Measurements from ENCODE around the gene TRPV3. TPM values are rescaled to one million over a fixed set of nuclear protein-coding genes. Genes with fewer than 3 reads are reported as not detected.

The TRPV3 gene
- total RNA-seq, 1 donor from 2014 or later, result 2.1 TPM

- no peak for DNase-seq (ENCODE audit: low read depth, low spot score)
- Mint-ChIP-seq H3K27me3 (ENCODE audit: low read depth) (no peaks in the 10 kb centered on the region), H3K4me1 (no peaks in the 10 kb centered on the region), H3K4me3 (no peak overlapping the region), H3K36me3 (ENCODE audit: low read depth) (peaks cover 4% of the 10 kb centered on the region), H3K9me3 (no peaks in the 10 kb centered on the region), H3K27ac (ENCODE audit: unreplicated experiment) (no peak overlapping the region)
- TF ChIP-seq, protein P1, sequence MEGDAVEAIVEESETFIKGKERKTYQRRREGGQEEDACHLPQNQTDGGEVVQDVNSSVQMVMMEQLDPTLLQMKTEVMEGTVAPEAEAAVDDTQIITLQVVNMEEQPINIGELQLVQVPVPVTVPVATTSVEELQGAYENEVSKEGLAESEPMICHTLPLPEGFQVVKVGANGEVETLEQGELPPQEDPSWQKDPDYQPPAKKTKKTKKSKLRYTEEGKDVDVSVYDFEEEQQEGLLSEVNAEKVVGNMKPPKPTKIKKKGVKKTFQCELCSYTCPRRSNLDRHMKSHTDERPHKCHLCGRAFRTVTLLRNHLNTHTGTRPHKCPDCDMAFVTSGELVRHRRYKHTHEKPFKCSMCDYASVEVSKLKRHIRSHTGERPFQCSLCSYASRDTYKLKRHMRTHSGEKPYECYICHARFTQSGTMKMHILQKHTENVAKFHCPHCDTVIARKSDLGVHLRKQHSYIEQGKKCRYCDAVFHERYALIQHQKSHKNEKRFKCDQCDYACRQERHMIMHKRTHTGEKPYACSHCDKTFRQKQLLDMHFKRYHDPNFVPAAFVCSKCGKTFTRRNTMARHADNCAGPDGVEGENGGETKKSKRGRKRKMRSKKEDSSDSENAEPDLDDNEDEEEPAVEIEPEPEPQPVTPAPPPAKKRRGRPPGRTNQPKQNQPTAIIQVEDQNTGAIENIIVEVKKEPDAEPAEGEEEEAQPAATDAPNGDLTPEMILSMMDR (conservative IDR thresholded peaks at IDR 0.05), result no peak
Observed at GRCh38 chr17:3573246-3574100, 15.9 kb upstream of the TRPV3 start.

DNA sequence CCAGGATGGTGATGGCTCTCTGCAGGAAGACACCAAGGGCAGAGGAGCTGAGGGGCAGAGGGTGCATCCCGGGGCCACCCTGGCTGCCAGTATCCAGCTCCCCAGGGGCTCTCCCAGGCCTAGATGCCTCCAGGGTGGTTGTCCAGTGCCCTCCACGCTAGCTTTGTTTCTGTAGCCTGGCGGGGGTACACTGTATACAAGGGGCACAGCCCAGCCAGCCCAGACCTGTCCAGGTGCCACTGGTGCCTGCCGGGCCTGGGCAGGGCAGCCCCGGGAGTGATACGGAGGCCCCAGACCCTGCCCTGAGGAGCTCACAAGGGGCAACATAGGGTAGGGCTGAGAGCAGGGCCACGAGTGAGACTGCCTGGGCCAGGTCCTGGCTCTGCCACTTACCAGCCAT is 14.6 kb upstream of the TRPV3 start:
- Mint-ChIP-seq H3K4me1 (no peaks in the 10 kb centered on the region), H3K27ac (ENCODE audit: unreplicated experiment) (no peak overlapping the region), H3K27me3 (ENCODE audit: low read depth) (no peaks in the 10 kb centered on the region), H3K4me3 (no peak overlapping the region), H3K36me3 (ENCODE audit: low read depth) (peaks cover 6% of the 10 kb centered on the region), H3K9me3 (no peaks in the 10 kb centered on the region)
- DNase-seq (ENCODE audit: low read depth, low spot score), result no peak
- TF ChIP-seq, protein P1 (conservative IDR thresholded peaks at IDR 0.05), result no peak

DNA sequence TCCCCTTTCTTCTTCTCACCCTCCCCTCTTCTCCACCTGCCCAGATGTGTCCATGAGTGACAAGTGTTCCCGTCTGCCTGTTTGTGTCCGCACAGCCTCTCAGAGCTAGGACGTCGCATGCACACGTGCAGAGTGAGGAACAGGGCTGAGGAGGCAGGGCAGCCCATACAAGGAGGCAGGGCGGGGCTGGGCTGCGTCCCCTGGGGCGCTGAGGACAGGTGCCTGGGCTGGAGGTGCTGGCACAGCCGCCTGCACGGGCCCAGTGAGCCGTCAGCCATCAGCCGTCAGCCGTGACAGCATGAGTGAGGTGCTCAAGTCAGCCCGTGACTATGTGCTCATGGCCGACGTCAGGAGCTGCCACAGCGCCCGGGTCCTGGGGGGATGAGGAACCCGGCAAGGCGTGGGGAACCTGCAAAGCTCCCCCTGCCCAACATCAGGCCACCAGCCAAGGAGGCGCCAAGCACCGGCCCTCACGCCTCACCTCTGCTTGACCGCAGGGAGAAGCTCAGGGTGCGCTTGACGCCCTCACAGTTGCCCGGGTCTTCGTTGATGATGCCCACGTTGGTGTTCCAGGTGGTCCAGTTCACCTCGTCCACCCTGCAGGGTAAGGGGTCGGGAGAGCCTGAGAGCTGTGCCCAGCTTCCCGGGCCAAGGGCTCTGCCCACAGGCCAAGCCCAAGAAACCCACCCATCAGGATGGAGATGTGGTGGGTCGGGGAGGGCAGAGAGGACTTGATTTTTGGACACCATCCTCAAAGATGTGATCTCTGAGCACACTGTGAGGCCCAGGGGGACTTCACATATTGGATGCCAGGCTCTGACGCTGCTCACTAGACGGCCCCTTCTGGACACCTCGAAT is 13.7 kb upstream of the TRPV3 start:
- Mint-ChIP-seq H3K36me3 (ENCODE audit: low read depth) (peaks cover 6% of the 10 kb centered on the region), H3K4me3 (no peak overlapping the region), H3K27ac (ENCODE audit: unreplicated experiment) (no peak overlapping the region), H3K27me3 (ENCODE audit: low read depth) (no peaks in the 10 kb centered on the region), H3K9me3 (no peaks in the 10 kb centered on the region), H3K4me1 (no peaks in the 10 kb centered on the region)
- DNase-seq (ENCODE audit: low read depth, low spot score), result no peak
- TF ChIP-seq, protein P1 (conservative IDR thresholded peaks at IDR 0.05), result no peak

- Mint-ChIP-seq H3K4me1 (no peaks in the 10 kb centered on the region), H3K9me3 (no peaks in the 10 kb centered on the region), H3K4me3 (no peak overlapping the region), H3K27me3 (ENCODE audit: low read depth) (no peaks in the 10 kb centered on the region), H3K36me3 (ENCODE audit: low read depth) (peaks cover 12% of the 10 kb centered on the region), H3K27ac (ENCODE audit: unreplicated experiment) (no peak overlapping the region)
- no peak for DNase-seq (ENCODE audit: low read depth, low spot score)
- TF ChIP-seq, protein P1 (conservative IDR thresholded peaks at IDR 0.05), result no peak
Observed at GRCh38 chr17:3569534-3570137, 12.0 kb upstream of the TRPV3 start.

DNA sequence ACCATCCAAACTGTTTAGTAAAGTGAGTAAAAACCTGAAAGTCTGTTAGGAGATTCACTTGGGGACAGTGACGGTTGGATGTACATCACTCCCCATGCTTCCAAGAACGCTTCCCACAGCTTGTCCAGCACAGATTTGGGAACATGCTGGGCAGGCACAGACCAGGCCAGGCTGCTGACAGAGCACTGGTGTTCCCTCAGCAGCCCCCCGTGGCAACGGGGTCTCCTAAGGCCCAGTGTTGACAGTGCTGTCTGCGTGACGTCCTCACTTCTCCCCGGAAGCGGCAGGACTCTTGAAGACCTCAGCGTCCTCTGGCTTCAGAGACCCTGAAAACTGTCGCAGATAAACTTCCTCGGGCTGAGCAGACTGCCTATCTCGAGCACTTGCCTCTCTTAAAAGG is 8.9 kb upstream of the TRPV3 start:
- Mint-ChIP-seq H3K27ac (ENCODE audit: unreplicated experiment) (no peak overlapping the region), H3K4me1 (peaks cover 4% of the 10 kb centered on the region), H3K4me3 (no peak overlapping the region), H3K9me3 (no peaks in the 10 kb centered on the region), H3K27me3 (ENCODE audit: low read depth) (no peaks in the 10 kb centered on the region), H3K36me3 (ENCODE audit: low read depth) (peaks cover 15% of the 10 kb centered on the region)
- TF ChIP-seq, protein P1 (conservative IDR thresholded peaks at IDR 0.05), result no peak
- DNase-seq (ENCODE audit: low read depth, low spot score), result no peak
